ENCODE results near the gene PDE11A. TPM values are rescaled to one million over a fixed set of nuclear protein-coding genes. Genes with fewer than 3 reads are reported as not detected.

PDE11A gene
- total RNA-seq, 2 donors from 2014 or later, result 2.6 to 3.2 TPM

DNA sequence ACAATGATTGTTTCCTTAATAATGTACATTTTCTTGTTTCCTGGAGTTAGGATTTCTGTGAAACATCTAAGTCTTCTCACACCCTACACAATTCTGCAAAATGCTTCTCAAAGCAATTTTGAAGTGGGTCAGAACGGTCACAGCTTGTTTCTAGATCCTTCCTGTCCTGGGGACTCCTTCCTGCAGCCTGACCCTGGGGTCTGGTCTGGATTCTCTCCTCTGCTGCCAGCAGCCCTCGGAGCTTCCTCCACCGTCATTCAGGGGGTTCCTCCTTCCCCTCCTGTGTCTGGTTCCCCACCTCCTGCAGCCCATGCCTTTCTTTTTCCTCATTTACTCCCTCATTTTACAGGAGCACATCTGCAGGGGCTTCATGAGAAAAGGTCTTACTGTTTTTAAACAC, 357.9 kb downstream of the PDE11A start:
- Histone ChIP-seq H3K4me3 (no peak overlapping the region), H3K9me3 (no peaks in the 10 kb centered on the region), H3K27ac (no peak overlapping the region), H3K9ac (ENCODE audit: low read depth in 2 of 2, low read length in 2 of 2) (no peak overlapping the region), H3K27me3 (no peaks in the 10 kb centered on the region), H3K4me1 (no peaks in the 10 kb centered on the region), H3K36me3 (no peaks in the 10 kb centered on the region)
- no peak for TF ChIP-seq CTCF (IDR thresholded peaks at IDR 0.05)
- intact Hi-C loops (cut with DNase I), result no loop called here
- no peak for DNase-seq

DNA sequence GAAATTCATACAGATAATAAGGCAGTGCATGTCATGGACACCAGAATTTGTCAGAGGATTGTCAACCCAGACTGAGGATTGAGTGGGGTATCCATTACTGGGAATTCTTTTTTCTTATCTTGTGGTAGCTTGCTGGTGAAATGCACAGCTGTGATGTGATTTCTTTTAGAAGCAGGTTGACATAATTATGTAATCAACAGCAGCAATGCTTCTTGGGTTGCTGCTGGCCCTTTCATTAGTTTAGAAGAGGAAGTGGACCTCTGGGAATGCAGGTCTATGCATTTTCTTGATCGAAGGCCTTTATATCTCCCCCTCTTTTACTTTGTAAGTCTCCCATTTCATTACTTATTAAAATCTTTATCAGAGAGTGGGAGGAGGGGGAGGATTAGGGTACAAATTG, 360.1 kb downstream of the PDE11A start:
- Histone ChIP-seq H3K27me3 (no peaks in the 10 kb centered on the region), H3K4me1 (no peaks in the 10 kb centered on the region), H3K9me3 (no peaks in the 10 kb centered on the region), H3K4me3 (no peak overlapping the region), H3K36me3 (no peaks in the 10 kb centered on the region), H3K9ac (ENCODE audit: low read depth in 2 of 2, low read length in 2 of 2) (no peak overlapping the region), H3K27ac (no peak overlapping the region)
- intact Hi-C loops (cut with DNase I), result no loop called here
- no peak for TF ChIP-seq CTCF (IDR thresholded peaks at IDR 0.05)
- DNase-seq, result no peak

DNA sequence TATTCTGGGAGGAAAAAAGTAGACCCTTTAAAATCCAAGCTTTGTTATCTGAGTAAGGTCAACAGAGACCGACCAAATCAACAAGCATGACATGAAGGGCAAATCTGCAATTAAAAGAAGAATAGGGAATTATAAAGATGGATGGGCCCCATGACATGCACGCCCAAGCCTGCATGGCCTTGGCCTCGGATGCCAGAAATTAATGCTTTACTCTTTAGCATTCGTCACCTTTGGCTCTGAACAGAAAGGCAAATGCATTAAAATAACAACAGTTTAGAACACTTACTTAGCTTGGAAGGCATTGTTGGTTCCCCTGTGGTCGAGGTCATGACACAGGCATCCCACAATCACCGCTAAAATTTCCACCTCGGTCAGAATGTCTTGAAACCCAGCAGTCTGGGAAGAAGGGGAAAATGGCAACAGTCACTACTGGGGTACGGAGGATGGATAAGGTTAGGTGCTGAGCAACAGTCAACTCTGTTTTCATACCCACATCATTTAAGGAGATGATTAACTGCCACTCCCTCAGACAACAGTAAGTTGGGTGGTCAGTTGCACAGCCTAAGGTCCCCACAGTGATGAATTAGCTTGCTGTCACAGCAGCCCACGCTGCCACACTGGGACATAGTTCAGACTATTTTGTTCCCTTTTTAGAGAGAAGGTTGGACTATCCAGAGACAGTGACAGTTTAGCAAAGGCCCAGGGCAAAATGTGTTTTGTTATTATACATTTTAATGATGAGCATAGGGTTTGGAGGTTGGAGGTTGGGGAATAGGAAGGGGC, 360.9 kb downstream of the PDE11A start:
- no peaks in the 10 kb centered on the region for H3K9me3 ChIP-seq
- no peaks in the 10 kb centered on the region for H3K27me3 ChIP-seq
- no peak overlapping the region for H3K27ac ChIP-seq
- H3K36me3 ChIP-seq, result no peaks in the 10 kb centered on the region
- no peak for DNase-seq
- H3K4me3 ChIP-seq, result no peak overlapping the region
- intact Hi-C loops (cut with DNase I), result no loop called here
- TF ChIP-seq CTCF (IDR thresholded peaks at IDR 0.05), result no peak
- no peaks in the 10 kb centered on the region for H3K4me1 ChIP-seq
- no peak overlapping the region for H3K9ac ChIP-seq (ENCODE audit: low read depth in 2 of 2, low read length in 2 of 2)

- H3K36me3 ChIP-seq, result no peaks in the 10 kb centered on the region
- TF ChIP-seq CTCF (IDR thresholded peaks at IDR 0.05), result no peak
- DNase-seq, result no peak
- H3K4me1 ChIP-seq, result no peaks in the 10 kb centered on the region
- intact Hi-C loops (cut with DNase I), result no loop called here
- H3K27me3 ChIP-seq, result no peaks in the 10 kb centered on the region
- H3K9ac ChIP-seq (ENCODE audit: low read depth in 2 of 2, low read length in 2 of 2), result no peak overlapping the region
- H3K9me3 ChIP-seq, result no peaks in the 10 kb centered on the region
- H3K4me3 ChIP-seq, result no peak overlapping the region
- no peak overlapping the region for H3K27ac ChIP-seq
Observed at GRCh38 chr2:177710889-177711288, 361.7 kb downstream of the PDE11A start.

DNA sequence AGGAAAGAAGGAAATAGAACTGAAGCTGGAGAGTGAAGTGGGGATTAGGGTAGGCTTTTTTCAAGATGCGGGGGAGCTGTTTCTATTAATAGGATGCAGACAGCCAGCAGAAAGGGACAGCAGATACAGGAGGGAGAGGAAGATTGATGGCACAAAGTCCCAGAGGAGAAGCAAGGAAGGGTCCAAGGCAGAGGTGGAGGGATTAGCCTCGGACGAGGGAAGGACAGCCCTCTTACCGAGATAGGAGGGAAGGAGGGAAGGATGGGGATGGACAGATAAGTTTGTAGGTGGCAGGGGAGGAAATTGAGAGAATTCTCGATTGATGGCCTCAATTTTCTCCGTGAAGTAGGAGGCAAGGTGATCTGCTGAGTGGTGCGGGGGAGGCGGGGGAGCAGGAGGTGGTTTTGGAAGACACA, 362.6 kb downstream of the PDE11A start:
- no peak for TF ChIP-seq CTCF (IDR thresholded peaks at IDR 0.05)
- H3K36me3 ChIP-seq, result no peaks in the 10 kb centered on the region
- no peak overlapping the region for H3K27ac ChIP-seq
- H3K9me3 ChIP-seq, result no peaks in the 10 kb centered on the region
- H3K4me3 ChIP-seq, result no peak overlapping the region
- H3K27me3 ChIP-seq, result no peaks in the 10 kb centered on the region
- H3K4me1 ChIP-seq, result no peaks in the 10 kb centered on the region
- intact Hi-C loops (cut with DNase I), result no loop called here
- no peak overlapping the region for H3K9ac ChIP-seq (ENCODE audit: low read depth in 2 of 2, low read length in 2 of 2)
- no peak for DNase-seq
